GM04503 (cell line): Measurements from ENCODE around the gene XRCC2.
A peak's percentile ranks its signal among the peaks of the same experiment; 100 is the strongest.
"Not testable (repeated sequence)": the region's sequence is repeated elsewhere in the genome, so short reads cannot be mapped to it uniquely, and the experiment has no call there.

Experiments
- DNase-seq: peaks from one replicate; pipeline ENCODE4 v3.0.0-alpha.2; 2012; ENCODE audit warnings: low read depth

The XRCC2 gene

GRCh38 chr7:152675759-152676636 is at the start of gene XRCC2:
Gene XRCC2, minus strand, starts transcription at chr7:152676141. Its CDS starts 62 bp downstream, at chr7:152676079.
- DNase-seq = peak; percentile 47

DNA sequence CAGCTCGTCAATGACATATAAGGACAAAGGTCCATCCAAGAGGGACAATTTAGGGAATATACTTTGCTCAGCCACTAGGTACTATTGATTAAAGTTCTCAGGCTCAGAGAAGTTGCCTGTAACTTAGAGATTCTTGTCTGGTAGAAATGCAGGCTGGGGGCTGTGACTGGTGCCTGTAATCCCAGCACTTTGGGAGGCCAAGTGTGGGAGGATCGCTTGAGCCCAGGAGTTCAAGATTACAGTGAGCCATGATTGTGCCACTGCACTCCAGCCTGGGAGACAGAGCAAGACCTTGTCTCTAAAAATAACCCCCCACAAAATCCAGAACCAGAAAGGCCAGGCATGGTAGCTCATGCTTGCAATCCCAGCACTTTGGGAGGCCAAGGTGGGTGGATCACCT is 47.4 kb upstream of the XRCC2 start:
- no peak for DNase-seq

- not testable (repeated sequence) for DNase-seq
Measured at GRCh38 chr7:152712412-152713042, 36.6 kb upstream of the XRCC2 start.

GRCh38 chr7:152711444-152711944 is 35.6 kb upstream of the XRCC2 start:
- no peak for DNase-seq

GRCh38 chr7:152710153-152710442 is 34.2 kb upstream of the XRCC2 start:
- no peak for DNase-seq

DNA sequence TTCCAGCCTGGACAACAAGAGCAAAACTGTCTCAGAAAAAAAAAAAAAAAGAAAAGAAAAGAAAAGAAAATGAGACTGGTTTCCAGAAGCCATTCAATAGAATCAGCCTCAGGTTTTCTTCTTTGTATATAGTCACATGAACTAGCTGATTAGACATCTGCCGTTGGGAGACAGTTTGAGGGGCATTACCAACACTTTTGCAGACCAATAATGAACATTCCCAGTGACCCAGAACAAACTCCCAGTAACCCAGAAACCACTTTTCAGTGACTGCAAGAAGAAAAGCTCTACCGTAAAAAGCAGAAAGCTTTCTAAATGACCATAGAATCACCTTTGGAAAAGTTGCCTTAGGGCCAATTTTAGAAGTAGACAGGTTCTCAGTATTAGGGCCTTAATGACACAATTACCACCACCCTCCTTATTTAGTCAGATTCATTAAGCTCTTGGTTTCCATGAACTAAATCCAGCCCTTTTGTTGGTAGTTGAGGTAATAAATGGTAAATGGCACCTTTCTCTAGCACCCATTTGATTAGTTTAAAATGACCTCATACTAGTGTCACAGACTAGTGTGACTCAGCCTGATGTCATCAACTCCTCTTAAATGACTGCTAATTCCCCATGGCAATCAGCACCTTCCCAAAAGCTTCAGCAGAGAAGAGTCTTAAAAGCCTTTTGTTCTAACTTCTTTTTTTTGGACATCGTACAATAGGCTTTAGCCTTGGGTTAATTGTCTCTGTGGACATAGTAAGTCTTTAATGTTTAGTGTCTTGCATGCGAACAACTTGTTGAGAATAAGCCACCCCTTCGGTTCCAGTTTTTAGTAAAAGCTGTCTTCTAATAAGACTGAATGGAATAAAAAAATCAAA is 33.6 kb upstream of the XRCC2 start:
- no peak for DNase-seq

GRCh38 chr7:152704796-152705384 is 28.9 kb upstream of the XRCC2 start:
- DNase-seq = no peak

- no peak for DNase-seq
Measured at GRCh38 chr7:152699079-152699478, 23.1 kb upstream of the XRCC2 start.

DNA sequence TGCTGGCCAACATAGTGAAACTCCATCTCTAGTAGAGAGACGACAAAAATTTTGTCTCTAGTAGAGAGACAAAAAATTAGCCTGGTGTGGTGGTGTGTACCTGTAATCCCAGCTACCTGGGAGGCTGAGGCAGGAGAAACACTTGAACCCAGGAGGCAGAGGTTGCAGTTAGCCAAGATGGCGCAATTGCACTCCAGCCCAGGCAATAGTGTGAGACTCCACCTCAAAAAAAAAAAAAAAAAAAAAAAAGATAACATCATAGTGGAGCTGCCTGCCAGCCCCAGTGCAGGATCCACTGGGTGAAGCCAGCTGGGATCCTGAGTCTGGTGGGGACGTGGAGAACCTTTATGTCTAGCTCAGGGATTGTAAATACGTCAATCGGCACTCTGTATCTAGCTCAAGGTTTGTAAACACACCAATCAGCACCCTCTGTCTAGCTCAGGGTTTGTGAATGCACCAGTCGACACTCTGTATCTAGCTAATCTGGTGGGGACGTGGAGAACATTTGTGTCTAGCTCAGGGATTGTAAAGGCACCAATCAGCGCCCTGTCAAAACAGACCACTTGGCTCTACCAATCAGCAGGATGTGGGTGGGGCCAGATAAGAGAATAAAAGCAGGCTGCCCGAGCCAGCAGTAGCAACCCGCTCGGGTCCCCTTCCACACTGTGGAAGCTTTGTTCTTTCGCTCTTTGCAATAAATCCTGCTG is 21.5 kb upstream of the XRCC2 start:
- DNase-seq = not testable (repeated sequence)

GRCh38 chr7:152692196-152692595 is 16.3 kb upstream of the XRCC2 start:
- DNase-seq = not testable (repeated sequence)

- no peak for DNase-seq
Measured at GRCh38 chr7:152683297-152683696, 7.4 kb upstream of the XRCC2 start.

- DNase-seq = no peak
Measured at GRCh38 chr7:152677808-152678670, 2.1 kb upstream of the XRCC2 start.

GRCh38 chr7:152674860-152675758 is 832 bp downstream of the XRCC2 start:
- DNase-seq = no peak

GRCh38 chr7:152673897-152674296 is 2.0 kb downstream of the XRCC2 start:
- DNase-seq = no peak

DNA sequence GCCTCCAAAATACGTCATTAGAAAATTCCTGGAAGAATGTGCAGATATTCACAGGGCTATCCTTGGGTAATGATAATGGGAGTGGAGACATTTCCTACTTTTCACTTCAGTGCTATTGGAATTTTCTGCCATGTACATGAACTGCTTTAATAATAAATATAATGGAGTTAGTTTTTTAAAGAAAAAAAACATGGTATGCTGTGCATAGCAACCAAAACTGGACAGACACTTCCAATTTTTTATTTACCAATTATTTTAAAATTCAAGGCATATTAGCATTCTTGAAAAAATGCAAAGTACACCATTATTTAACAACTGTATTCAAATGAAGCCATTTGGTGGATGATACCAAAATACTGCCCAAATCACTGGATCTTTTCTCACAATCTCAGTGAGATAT is 3.3 kb downstream of the XRCC2 start:
- no peak for DNase-seq

DNA sequence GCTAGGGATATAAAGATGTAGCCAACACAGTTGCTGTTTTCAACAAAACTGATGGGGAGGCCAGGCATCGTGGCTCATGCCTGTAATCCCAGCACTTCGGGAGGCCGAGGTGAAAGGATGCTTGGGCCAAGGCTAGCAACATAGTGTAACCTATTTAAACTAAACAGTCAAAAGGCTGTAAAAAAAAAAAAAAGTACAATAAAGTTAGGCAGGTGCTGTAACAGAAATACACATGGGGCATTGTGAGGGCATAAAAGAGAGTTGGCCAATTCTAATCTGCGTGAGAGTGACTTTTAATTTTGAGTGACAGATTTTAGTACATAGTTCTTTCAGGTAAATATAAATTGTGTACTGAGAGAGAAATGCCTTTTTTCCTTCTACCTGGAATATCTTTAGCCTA is 6.2 kb downstream of the XRCC2 start:
- no peak for DNase-seq

- no peak for DNase-seq
Measured at GRCh38 chr7:152668975-152669374, 7.0 kb downstream of the XRCC2 start.

- no peak for DNase-seq
Measured at GRCh38 chr7:152667958-152668357, 8.0 kb downstream of the XRCC2 start.

DNA sequence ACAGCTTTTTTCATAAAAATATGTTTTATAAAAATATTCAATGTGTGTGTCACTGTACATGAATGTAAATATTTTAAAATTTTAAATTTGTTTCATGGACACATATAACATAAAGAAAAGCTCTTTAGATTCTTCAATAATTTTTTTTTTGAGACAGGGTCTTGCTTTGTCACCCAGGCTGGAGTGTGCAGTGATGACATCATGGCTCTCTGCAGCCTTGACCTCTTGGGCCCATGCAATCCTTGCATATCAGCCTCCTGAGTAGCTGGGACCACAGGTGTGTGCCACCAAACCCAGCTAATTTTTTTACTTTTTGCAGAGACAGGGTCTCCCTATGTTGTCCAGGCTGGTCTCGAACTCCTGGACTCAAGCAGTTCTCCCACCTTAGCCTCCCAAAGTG is 9.9 kb downstream of the XRCC2 start:
- DNase-seq = no peak
